Measurements from ENCODE around the gene VEGFB.

VEGFB gene

DNA sequence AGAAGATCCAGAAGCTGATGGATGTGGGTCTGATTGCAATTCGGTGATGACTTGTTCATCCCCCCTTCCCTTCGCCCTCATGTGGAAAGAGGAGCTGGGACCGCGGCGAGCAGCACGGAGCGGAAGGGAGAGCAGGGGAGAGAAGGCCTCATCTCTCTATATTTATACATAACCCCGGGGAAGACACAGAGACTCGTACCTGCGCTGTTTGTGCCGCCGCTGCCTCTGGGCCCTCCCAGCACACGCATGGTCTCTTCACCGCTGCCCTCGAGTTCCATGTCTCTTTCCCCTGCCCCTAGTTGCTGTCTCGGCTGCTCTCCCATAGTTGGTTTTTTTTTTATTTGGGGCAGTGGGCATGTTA, 30.3 kb upstream of the VEGFB start:
- Histone ChIP-seq H3K4me3 (ENCODE audit: low read length) (no peak overlapping the region), H3K36me3 (ENCODE audit: control insufficient read depth, insufficient read depth, low read length, severe bottlenecking) (peaks cover 56% of the 10 kb centered on the region), H3K4me1 (ENCODE audit: control insufficient read depth, insufficient read depth, low read length) (peaks cover 9% of the 10 kb centered on the region), H3K27me3 (replicated peaks; ENCODE audit: control insufficient read depth, insufficient read depth, low read length) (no peaks in the 10 kb centered on the region), H3K9me3 (ENCODE audit: control insufficient read depth, low read length) (no peaks in the 10 kb centered on the region), H3K9ac (ENCODE audit: low read length) (peak overlapping the region; percentile 22)
- no peak for DNase-seq (ENCODE audit: low read depth)

DNA sequence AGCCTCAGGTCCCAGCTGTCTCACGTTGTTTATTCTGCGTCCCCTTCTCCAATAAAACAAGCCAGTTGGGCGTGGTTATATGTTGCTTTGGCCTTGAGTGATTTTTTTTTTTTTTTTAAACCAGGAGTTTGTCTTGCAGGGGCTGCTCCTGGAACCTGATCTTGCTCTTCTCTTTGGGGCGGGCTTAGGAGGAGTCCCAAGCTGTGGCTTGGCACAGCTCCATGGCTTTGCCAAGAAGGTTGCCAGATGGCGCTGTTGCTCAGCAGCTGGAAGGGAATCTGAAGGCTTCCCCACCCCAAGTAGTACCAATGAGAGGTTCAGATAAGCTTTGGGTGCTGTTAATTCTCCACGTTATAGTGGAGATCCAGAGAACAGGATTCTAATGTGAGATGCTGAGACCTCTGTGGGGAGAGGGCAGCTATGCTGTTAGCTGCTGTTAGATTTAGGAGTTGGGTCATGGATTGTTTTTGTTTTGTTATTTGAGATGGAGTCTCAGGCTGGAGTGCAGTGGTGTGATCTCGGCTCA, 29.9 kb upstream of the VEGFB start:
- no peaks in the 10 kb centered on the region for H3K9me3 ChIP-seq (ENCODE audit: control insufficient read depth, low read length)
- peak; percentile 97 for DNase-seq (ENCODE audit: low read depth)
- peaks cover 9% of the 10 kb centered on the region for H3K4me1 ChIP-seq (ENCODE audit: control insufficient read depth, insufficient read depth, low read length)
- H3K27me3 ChIP-seq (replicated peaks; ENCODE audit: control insufficient read depth, insufficient read depth, low read length), result no peaks in the 10 kb centered on the region
- peaks cover 55% of the 10 kb centered on the region for H3K36me3 ChIP-seq (ENCODE audit: control insufficient read depth, insufficient read depth, low read length, severe bottlenecking)
- peak overlapping the region; percentile 22 for H3K9ac ChIP-seq (ENCODE audit: low read length)
- no peak overlapping the region for H3K4me3 ChIP-seq (ENCODE audit: low read length)

DNA sequence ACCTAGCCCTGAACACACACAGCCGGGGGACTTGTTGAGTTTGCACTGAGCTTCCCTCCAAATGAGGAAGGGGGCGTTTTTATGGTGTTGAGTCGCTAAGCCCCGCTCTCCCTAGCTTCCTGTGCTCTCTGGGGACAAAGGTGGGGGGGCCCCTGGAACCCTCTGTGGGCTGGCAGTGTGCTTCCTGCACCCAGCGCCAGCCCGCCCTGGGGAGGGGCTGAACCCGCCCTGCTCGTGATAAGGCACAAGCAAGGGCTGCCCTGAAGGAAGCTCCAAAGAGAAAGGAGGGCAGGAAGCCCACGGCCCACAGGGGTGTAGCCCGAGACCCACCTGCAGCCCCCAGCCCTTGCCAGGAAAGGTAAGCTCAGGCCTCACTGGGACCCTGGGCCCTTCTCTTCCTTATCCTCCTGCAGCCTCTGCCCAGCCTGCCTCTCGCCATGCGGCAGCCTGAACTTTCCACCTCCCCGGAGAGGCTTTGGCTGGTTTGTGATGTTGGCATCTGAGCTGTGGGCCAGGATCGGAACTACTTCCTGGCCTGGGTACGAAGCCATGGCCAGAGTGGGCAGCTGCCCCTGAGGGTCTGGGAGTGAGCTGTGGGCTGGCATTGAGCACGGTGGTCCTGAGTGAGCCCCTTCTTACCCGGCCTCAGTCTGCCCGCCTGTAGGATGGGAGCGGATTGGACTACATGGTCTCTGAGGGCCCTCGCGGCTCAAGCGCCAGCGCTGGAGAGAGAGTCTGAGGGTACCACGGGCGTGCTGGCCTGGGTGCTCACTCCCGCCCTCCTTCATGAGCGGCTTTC, 27.7 kb upstream of the VEGFB start, which contains the start of gene FERMT3:
FERMT3 (plus strand) TSS at position 265 of the 799 bp plus-strand sequence. CDS start 644 bp downstream, outside the sequence.
- H3K27me3 ChIP-seq (replicated peaks; ENCODE audit: control insufficient read depth, insufficient read depth, low read length), result no peaks in the 10 kb centered on the region
- H3K9ac ChIP-seq (ENCODE audit: low read length), result peak within 1 kb of the TSS; percentile 74
- DNase-seq (ENCODE audit: low read depth), result no peak
- H3K4me3 ChIP-seq (ENCODE audit: low read length), result peak within 1 kb of the TSS; percentile 61
- peaks cover 34% of the 10 kb centered on the region for H3K36me3 ChIP-seq (ENCODE audit: control insufficient read depth, insufficient read depth, low read length, severe bottlenecking)
- peaks cover 9% of the 10 kb centered on the region for H3K4me1 ChIP-seq (ENCODE audit: control insufficient read depth, insufficient read depth, low read length)
- H3K9me3 ChIP-seq (ENCODE audit: control insufficient read depth, low read length), result no peaks in the 10 kb centered on the region

DNA sequence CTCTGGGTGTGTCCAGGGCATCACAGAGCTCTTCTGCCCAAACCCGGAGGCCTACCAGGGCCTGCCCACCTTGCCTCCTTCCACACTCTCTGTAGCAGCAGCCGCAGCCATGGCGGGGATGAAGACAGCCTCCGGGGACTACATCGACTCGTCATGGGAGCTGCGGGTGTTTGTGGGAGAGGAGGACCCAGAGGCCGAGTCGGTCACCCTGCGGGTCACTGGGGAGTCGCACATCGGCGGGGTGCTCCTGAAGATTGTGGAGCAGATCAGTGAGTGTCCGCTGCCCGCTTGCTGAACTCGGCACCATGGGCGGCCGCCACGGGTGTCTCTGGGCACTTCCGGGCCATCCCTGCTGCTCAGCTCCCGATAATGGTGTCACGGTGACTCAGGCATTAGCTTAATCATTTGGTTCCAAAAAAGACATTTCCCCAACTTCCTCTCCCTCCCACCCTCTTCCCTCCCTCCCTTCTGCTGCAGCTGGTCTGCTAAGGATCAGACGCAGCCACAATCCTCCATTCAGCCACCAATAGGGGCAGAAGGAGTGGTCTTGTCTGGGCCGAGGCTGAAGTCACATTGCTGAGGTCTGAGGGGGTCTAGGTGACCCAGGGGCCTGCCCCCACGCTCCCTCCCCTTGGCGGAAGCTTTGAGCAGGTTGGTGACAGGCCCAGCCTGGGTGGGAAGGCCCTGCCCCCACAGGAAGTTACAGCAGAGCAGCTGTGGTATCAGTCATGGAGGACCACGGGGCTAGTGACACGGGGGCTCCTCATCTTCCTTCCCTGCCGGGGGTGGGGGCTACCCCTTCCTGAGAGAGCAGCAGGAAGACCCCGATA, 26.9 kb upstream of the VEGFB start:
- Histone ChIP-seq H3K4me1 (ENCODE audit: control insufficient read depth, insufficient read depth, low read length) (peaks cover 9% of the 10 kb centered on the region), H3K9me3 (ENCODE audit: control insufficient read depth, low read length) (no peaks in the 10 kb centered on the region), H3K27me3 (replicated peaks; ENCODE audit: control insufficient read depth, insufficient read depth, low read length) (no peaks in the 10 kb centered on the region), H3K9ac (ENCODE audit: low read length) (peak overlapping the region; percentile 74), H3K36me3 (ENCODE audit: control insufficient read depth, insufficient read depth, low read length, severe bottlenecking) (peaks cover 26% of the 10 kb centered on the region), H3K4me3 (ENCODE audit: low read length) (peak overlapping the region; percentile 61)
- no peak for DNase-seq (ENCODE audit: low read depth)

DNA sequence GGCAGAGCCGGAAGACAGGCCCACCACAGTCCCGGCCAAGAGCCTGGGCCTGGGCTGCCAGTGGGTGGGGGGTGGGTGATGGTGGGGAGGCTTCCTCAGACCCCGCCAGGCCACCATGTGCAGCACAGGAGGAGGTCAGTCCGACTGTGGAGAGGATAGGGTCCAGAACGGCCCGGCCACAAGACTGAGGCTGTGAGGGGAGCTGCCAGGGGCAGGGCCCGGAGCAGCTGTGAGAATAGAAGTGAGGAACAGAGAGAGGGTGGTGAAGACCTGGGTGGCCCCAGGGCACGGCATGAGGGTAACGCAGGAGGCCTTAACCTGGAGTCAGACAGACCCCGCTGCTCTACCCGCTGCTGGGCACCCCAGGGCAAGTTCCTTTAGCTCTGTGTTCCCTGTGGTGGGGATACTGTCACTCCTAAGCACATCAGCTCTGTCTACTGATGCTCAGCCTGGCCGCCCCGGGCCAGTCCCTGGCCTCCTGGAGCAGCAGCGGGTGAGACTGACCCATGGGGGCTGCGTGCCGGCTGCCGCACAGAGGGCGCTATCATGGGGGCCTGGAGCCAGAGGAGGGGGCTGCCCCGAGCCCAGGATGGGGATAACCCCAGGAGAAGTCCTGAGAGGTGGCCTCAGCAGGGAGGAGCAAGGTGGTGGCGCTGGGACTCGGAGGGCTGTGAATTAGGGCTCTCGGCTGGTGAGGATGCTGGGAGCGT, 26.1 kb upstream of the VEGFB start:
- Histone ChIP-seq H3K4me3 (ENCODE audit: low read length) (peak overlapping the region; percentile 61), H3K27me3 (replicated peaks; ENCODE audit: control insufficient read depth, insufficient read depth, low read length) (no peaks in the 10 kb centered on the region), H3K4me1 (ENCODE audit: control insufficient read depth, insufficient read depth, low read length) (peaks cover 9% of the 10 kb centered on the region), H3K36me3 (ENCODE audit: control insufficient read depth, insufficient read depth, low read length, severe bottlenecking) (peaks cover 19% of the 10 kb centered on the region), H3K9me3 (ENCODE audit: control insufficient read depth, low read length) (no peaks in the 10 kb centered on the region), H3K9ac (ENCODE audit: low read length) (peak overlapping the region; percentile 74)
- DNase-seq (ENCODE audit: low read depth), result no peak

DNA sequence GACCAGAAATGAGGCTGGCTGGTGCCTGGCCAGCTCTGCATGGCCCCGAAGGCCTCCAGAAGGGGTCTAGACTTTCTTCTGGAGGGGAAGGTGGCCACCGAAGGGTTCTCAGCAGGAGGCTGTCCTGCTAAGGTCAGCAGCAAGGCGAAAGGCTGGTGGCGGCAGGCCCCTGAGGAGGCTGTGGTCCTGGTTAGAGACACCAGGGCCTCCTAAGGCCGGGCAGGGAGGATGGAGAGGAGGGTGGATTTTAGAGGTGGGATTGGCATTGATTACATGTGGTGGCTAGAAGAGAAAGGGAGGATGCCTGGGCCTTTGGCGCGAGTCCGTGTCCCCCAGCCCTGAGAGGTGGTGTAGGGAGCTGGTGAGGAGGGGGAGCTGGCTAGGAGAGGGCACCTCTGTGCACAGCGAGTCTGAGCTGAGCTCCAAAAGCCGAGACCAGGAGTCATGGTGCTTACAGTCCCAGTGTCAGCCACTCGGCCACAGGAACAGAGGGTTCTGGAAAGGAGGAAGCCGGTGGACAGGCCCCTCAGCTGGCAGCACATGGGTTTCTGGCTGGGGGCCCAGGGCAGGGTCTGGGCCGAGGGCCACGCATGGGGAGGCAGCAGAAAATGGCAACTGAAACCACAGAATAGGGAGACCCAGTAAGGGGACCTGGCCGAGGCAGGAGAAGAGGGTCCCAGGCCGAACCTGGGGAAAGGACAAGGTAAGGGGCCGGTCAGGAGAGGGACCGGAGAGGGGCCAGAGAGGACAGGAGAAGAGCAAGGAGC, 25.4 kb upstream of the VEGFB start:
- Histone ChIP-seq H3K4me1 (ENCODE audit: control insufficient read depth, insufficient read depth, low read length) (peaks cover 9% of the 10 kb centered on the region), H3K9me3 (ENCODE audit: control insufficient read depth, low read length) (no peaks in the 10 kb centered on the region), H3K4me3 (ENCODE audit: low read length) (no peak overlapping the region), H3K36me3 (ENCODE audit: control insufficient read depth, insufficient read depth, low read length, severe bottlenecking) (peaks cover 11% of the 10 kb centered on the region), H3K9ac (ENCODE audit: low read length) (no peak overlapping the region), H3K27me3 (replicated peaks; ENCODE audit: control insufficient read depth, insufficient read depth, low read length) (no peaks in the 10 kb centered on the region)
- DNase-seq (ENCODE audit: low read depth), result no peak

DNA sequence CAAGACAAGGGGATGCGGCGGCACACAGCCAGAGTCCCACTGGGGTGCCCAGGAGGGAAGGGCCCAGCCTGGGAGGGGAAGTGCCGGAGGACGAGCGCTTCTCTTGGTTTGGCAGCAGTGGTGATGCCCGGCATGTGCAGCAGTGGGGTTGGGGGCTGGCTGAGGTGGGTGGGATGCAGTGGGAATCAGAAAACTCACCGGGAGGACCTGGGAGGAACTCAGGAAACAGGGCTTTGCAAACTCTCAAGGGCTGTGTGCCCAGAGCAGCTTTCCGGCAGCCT, 24.9 kb upstream of the VEGFB start:
- Histone ChIP-seq H3K9ac (ENCODE audit: low read length) (no peak overlapping the region), H3K9me3 (ENCODE audit: control insufficient read depth, low read length) (no peaks in the 10 kb centered on the region), H3K36me3 (ENCODE audit: control insufficient read depth, insufficient read depth, low read length, severe bottlenecking) (peaks cover 8% of the 10 kb centered on the region), H3K4me1 (ENCODE audit: control insufficient read depth, insufficient read depth, low read length) (peaks cover 9% of the 10 kb centered on the region), H3K27me3 (replicated peaks; ENCODE audit: control insufficient read depth, insufficient read depth, low read length) (no peaks in the 10 kb centered on the region), H3K4me3 (ENCODE audit: low read length) (no peak overlapping the region)
- DNase-seq (ENCODE audit: low read depth), result no peak

DNA sequence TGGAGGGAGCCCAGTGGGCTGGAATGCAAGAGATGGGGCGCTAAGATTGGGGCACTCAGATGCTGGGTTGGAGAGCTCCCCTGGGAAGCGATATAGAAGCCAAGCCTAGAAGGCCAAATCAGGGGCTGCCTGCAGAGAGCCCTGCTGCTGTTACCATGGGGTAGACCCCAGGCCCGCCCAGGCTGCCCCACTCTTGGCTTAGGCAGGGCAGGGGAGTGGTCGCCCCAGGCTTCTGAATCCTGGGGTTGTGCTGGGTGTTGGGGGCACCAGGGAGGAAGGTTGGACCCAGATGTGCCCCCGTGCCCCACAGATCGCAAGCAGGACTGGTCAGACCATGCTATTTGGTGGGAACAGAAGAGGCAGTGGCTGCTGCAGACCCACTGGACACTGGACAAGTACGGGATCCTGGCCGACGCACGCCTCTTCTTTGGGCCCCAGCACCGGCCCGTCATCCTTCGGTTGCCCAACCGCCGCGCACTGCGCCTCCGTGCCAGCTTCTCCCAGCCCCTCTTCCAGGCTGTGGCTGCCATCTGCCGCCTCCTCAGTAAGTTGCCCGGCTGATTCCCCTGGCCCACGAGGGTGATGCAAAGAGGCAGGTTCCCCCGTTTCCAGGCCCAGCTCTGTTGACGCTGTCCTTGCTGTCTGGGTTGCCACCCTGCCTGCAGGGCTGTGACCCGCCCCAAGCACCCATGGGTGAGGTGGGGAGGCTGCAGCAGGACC, 23.9 kb upstream of the VEGFB start:
- peaks cover 16% of the 10 kb centered on the region for H3K4me1 ChIP-seq (ENCODE audit: control insufficient read depth, insufficient read depth, low read length)
- H3K27me3 ChIP-seq (replicated peaks; ENCODE audit: control insufficient read depth, insufficient read depth, low read length), result no peaks in the 10 kb centered on the region
- no peak for DNase-seq (ENCODE audit: low read depth)
- no peak overlapping the region for H3K4me3 ChIP-seq (ENCODE audit: low read length)
- peaks cover 5% of the 10 kb centered on the region for H3K36me3 ChIP-seq (ENCODE audit: control insufficient read depth, insufficient read depth, low read length, severe bottlenecking)
- no peaks in the 10 kb centered on the region for H3K9me3 ChIP-seq (ENCODE audit: control insufficient read depth, low read length)
- no peak overlapping the region for H3K9ac ChIP-seq (ENCODE audit: low read length)

DNA sequence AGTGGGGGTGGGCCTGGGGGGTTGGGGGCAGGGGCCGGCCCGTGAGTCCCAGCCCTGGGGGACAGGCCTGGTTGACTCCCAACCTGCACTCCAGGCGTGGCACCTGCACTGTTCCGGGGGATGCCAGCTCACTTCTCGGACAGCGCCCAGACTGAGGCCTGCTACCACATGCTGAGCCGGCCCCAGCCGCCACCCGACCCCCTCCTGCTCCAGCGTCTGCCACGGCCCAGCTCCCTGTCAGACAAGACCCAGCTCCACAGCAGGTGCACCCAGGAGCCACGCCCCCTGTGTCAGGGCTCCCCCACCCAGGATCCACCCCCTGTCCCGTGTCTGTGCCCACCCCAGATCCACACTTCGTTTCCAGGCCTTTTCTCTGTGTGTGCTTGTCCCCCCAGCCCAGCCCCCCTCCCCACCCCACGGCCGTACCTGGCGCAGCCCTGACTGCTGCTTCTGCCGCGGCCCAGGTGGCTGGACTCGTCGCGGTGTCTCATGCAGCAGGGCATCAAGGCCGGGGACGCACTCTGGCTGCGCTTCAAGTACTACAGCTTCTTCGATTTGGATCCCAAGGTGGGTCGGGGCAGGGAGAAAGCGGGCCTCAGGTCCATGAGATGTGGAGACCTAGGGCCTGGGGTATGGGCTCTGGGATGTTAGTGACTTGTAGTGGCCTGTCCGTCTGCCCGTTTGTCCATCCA, 23.1 kb upstream of the VEGFB start:
- no peaks in the 10 kb centered on the region for H3K36me3 ChIP-seq (ENCODE audit: control insufficient read depth, insufficient read depth, low read length, severe bottlenecking)
- H3K27me3 ChIP-seq (replicated peaks; ENCODE audit: control insufficient read depth, insufficient read depth, low read length), result no peaks in the 10 kb centered on the region
- no peak for DNase-seq (ENCODE audit: low read depth)
- H3K9me3 ChIP-seq (ENCODE audit: control insufficient read depth, low read length), result no peaks in the 10 kb centered on the region
- H3K9ac ChIP-seq (ENCODE audit: low read length), result no peak overlapping the region
- no peak overlapping the region for H3K4me3 ChIP-seq (ENCODE audit: low read length)
- peaks cover 16% of the 10 kb centered on the region for H3K4me1 ChIP-seq (ENCODE audit: control insufficient read depth, insufficient read depth, low read length)

DNA sequence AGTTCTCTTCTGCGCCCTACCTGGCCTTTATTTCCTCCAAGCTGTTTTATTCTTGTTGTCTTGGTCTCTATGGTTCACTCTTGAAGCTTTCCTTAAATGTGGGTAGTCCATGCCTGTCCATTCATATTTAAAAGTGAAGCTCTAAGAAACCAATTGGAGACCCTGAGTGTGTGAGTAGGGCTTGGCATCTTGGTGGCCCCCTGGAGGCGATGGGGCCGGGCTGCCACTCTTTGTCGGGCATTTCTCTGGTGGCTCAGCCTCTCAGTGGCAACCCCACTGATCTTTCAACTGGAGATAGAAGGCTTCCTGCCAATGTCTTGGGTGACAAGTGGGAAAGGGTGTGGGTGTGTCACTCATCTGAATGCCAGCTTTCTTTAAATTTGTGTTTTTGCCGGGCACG, 17.5 kb upstream of the VEGFB start:
- no peak overlapping the region for H3K9ac ChIP-seq (ENCODE audit: low read length)
- H3K36me3 ChIP-seq (ENCODE audit: control insufficient read depth, insufficient read depth, low read length, severe bottlenecking), result no peaks in the 10 kb centered on the region
- H3K27me3 ChIP-seq (replicated peaks; ENCODE audit: control insufficient read depth, insufficient read depth, low read length), result no peaks in the 10 kb centered on the region
- DNase-seq (ENCODE audit: low read depth), result no peak
- no peaks in the 10 kb centered on the region for H3K9me3 ChIP-seq (ENCODE audit: control insufficient read depth, low read length)
- peaks cover 7% of the 10 kb centered on the region for H3K4me1 ChIP-seq (ENCODE audit: control insufficient read depth, insufficient read depth, low read length)
- H3K4me3 ChIP-seq (ENCODE audit: low read length), result no peak overlapping the region
